Gastroesophageal sphincter (tissue), 4 donors: ENCODE results near the gene MFN2. TPM values are rescaled to one million over a fixed set of nuclear protein-coding genes. Genes with fewer than 3 reads are reported as not detected.

Experiments used
- ATAC-seq: fragments of 150-250 bp; one replicate; pipeline ENCODE4 v1.9.1; 2016; ENCODE audit warnings: mild to moderate bottlenecking, moderate library complexity
- H3K27ac ChIP-seq, 4 donors: fragments of 200-600 bp; sonication (generic) in 3 of 4; 1 replicate in 3 of 4; 2 replicates in 1 of 4; pipeline ENCODE4 v1.5.1; 2016 to 2019
- H3K27me3 ChIP-seq: fragments of 200-600 bp; sonication (generic); one replicate; pipeline ENCODE4 v1.5.1; 2019
- H3K36me3 ChIP-seq, 2 donors: fragments of 200-600 bp; sonication (generic); one replicate each; pipeline ENCODE4 v1.5.1; 2019; ENCODE audit warnings: control low read depth in 1 of 2
- H3K4me1 ChIP-seq, 3 donors: fragments of 200-600 bp; sonication (generic); 1 replicate in 2 of 3; 2 replicates in 1 of 3; pipeline ENCODE4 v1.5.1; 2016 to 2019; ENCODE audit warnings: control low read depth in 2 of 3
- H3K4me3 ChIP-seq, 2 donors: fragments of 200-600 bp; sonication (generic); one replicate each; pipeline ENCODE4 v1.5.1; 2019; ENCODE audit warnings: mild to moderate bottlenecking in 1 of 2, moderate library complexity in 1 of 2
- H3K9me3 ChIP-seq, 3 donors: fragments of 200-600 bp; sonication (generic); one replicate each; pipeline ENCODE4 v1.5.1; 2017 to 2019; ENCODE audit warnings: control low read depth in 2 of 3
- EP300 ChIP-seq: sonication (generic); formaldehyde crosslinking; IDR thresholded peaks from one replicate; pipeline ENCODE4 v1.6.1; 2017; ENCODE audit warnings: antibody characterized with exemption, mild to moderate bottlenecking
- POLR2A ChIP-seq, 2 donors: fragments of 450-650 bp; IDR thresholded peaks; one replicate each; pipeline ENCODE4 v1.6.1; 2017; ENCODE audit warnings: antibody characterized with exemption in 2 of 2, mild to moderate bottlenecking in 2 of 2, moderate library complexity in 1 of 2
- POLR2AphosphoS5 ChIP-seq: sonication (generic); formaldehyde crosslinking; IDR thresholded peaks from one replicate; pipeline ENCODE4 v1.6.1; 2017; ENCODE audit warnings: antibody characterized with exemption
- WGBS, 2 donors: methylation state at CpG; one replicate each; pipeline ENCODE4 v1.1.5; 2018; ENCODE audit warnings: low coverage in 1 of 2; 5-methylcytosine and 5-hydroxymethylcytosine counted together
- total RNA-seq, 4 donors: library from RNA; depleted of rRNA; stranded (reverse); fragments of >200 nt; gene quantifications; one replicate each; pipeline ENCODE4 v1.1.0, GENCODE V29; 2016
- TF ChIP-seq, protein P1 (sequence below), 4 experiments: fragments of 200-600 bp in 2 of 4; fragments of 450-650 bp in 2 of 4; sonication (generic) in 1 of 4; IDR thresholded peaks; one replicate each; pipeline ENCODE4 v1.5.1; 2017 to 2019; ENCODE audit warnings: antibody characterized with exemption in 4 of 4, mild to moderate bottlenecking in 2 of 4, moderate library complexity in 2 of 4

MFN2 gene
- total RNA-seq, 4 donors from 2014 or later = 117 to 236 (median 186) TPM

GRCh38 chr1:12014141-12014991 lies 34.1 kb downstream of the MFN2 start:
- TF ChIP-seq POLR2A (IDR thresholded peaks at IDR 0.05) (no peak), EP300 (no peak)
- Histone ChIP-seq H3K27ac (peak overlapping the region in 3 of 4 donors; percentile 15 to 57 (median 55)), H3K27me3 (no peaks in the 10 kb centered on the region), H3K9me3 (no peaks in the 10 kb centered on the region), H3K4me1 (peaks cover 0 to 4% (median 0%) of the 10 kb centered on the region in 3 donors), H3K36me3 (peaks cover 0 to 54% of the 10 kb centered on the region in 2 donors), H3K4me3 (no peak overlapping the region)
- no peak for ATAC-seq
- WGBS, 2 donors = 70 to 73% methylated on average over 9 to 16 of the region's 16 CpGs

- H3K4me3 ChIP-seq = no peak overlapping the region
- no peaks in the 10 kb centered on the region for H3K9me3 ChIP-seq
- H3K4me1 ChIP-seq = peaks cover 0 to 8% (median 0%) of the 10 kb centered on the region in 3 donors
- H3K36me3 ChIP-seq = peaks cover 0 to 47% of the 10 kb centered on the region in 2 donors
- H3K27me3 ChIP-seq = no peaks in the 10 kb centered on the region
- no peak for ATAC-seq
- TF ChIP-seq EP300 (no peak), POLR2A (IDR thresholded peaks at IDR 0.05) (no peak), POLR2AphosphoS5 (no peak)
- TF ChIP-seq, protein P1, sequence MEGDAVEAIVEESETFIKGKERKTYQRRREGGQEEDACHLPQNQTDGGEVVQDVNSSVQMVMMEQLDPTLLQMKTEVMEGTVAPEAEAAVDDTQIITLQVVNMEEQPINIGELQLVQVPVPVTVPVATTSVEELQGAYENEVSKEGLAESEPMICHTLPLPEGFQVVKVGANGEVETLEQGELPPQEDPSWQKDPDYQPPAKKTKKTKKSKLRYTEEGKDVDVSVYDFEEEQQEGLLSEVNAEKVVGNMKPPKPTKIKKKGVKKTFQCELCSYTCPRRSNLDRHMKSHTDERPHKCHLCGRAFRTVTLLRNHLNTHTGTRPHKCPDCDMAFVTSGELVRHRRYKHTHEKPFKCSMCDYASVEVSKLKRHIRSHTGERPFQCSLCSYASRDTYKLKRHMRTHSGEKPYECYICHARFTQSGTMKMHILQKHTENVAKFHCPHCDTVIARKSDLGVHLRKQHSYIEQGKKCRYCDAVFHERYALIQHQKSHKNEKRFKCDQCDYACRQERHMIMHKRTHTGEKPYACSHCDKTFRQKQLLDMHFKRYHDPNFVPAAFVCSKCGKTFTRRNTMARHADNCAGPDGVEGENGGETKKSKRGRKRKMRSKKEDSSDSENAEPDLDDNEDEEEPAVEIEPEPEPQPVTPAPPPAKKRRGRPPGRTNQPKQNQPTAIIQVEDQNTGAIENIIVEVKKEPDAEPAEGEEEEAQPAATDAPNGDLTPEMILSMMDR (IDR thresholded peaks at IDR 0.05) = no peak
- H3K27ac ChIP-seq = peak overlapping the region in 3 of 4 donors; percentile 10 to 55 (median 15)
- 89 to 90% methylated on average over 4 to 9 of the region's 10 CpGs for WGBS, 2 donors
Observed at GRCh38 chr1:12015001-12015491, 34.8 kb downstream of the MFN2 start.

DNA sequence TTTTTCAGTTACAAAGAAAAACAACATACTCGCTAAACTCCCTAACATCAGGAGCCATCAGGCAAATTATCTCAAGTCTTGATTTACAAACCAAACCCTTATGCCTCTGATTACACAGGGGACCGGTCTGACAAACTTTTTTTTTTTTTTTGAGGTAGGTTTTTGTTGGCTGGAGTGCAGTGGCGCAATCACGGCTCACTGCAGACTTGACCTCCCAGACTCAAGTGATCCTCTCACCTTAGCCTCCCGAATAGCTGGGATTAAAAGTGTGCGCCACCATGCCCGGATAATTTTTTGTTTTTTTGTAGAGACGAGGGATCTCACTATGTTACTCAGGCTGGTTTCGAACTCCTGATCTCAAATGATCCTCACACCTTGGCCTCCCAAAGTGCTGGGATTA lies 35.3 kb downstream of the MFN2 start:
- peaks cover 0 to 43% of the 10 kb centered on the region in 2 donors for H3K36me3 ChIP-seq
- no peaks in the 10 kb centered on the region for H3K27me3 ChIP-seq
- peaks cover 0 to 13% (median 4%) of the 10 kb centered on the region in 3 donors for H3K4me1 ChIP-seq
- WGBS, 2 donors = 90 to 93% methylated on average over 5 to 9 of the region's 9 CpGs
- no peaks in the 10 kb centered on the region for H3K9me3 ChIP-seq
- peak overlapping the region in 2 of 4 donors; percentile 10 to 55 for H3K27ac ChIP-seq
- no peak overlapping the region for H3K4me3 ChIP-seq
- no peak for TF ChIP-seq POLR2AphosphoS5
- no peak for TF ChIP-seq EP300
- TF ChIP-seq, protein P1 (IDR thresholded peaks at IDR 0.05) = no peak
- no peak for TF ChIP-seq POLR2A (IDR thresholded peaks at IDR 0.05)
- ATAC-seq = no peak

GRCh38 chr1:12016182-12016581 lies 35.9 kb downstream of the MFN2 start:
- 84 to 100% methylated on average over 1 to 3 of the region's 3 CpGs for WGBS, 2 donors

DNA sequence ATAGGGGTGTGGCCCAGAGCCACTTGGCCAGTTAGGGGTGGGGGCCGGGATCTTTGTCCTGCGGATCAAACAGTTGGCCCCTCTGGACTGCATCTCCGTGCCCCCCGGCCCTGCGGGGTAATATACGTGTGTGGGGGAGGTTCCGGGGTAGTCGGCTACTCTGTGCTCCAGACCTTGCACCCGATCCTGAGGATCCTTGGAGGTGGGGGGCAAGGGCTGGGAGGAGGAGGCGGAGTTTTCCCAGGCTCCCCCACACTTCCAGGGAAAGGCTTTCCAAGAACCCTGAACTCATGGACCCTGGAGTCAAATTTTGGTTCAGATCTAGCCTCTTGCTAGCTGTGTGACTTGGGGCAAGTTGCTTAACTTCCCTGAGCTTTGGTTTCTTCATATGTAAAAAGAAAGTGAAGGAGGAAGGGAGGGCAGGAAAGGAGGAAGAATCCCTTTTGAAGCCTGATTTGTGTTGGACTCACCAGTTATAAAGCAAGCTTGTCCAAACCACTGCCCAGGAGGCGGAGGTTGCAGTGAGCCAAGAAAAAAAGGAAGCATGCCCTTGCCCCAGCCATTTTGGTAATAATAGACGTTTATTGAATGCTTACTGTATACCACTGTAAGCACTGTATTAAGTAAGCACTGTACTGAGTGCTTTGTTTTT lies 39.7 kb downstream of the MFN2 start:
- peak overlapping the region; percentile 56 to 92 for H3K4me3 ChIP-seq
- 26 to 44% methylated on average over 2 of the region's 12 CpGs for WGBS, 2 donors
- H3K4me1 ChIP-seq = peaks cover 0 to 17% (median 6%) of the 10 kb centered on the region in 3 donors
- no peaks in the 10 kb centered on the region for H3K9me3 ChIP-seq
- peaks cover 0 to 35% of the 10 kb centered on the region in 2 donors for H3K36me3 ChIP-seq
- no peaks in the 10 kb centered on the region for H3K27me3 ChIP-seq
- TF ChIP-seq, protein P1 (IDR thresholded peaks at IDR 0.05) = no peak
- TF ChIP-seq EP300 (no peak), POLR2AphosphoS5 (no peak), POLR2A (IDR thresholded peaks at IDR 0.05) (no peak)
- no peak for ATAC-seq
- H3K27ac ChIP-seq = peak overlapping the region; percentile 19 to 90 (median 87)

More at GRCh38 chr1:12016182-12016581, 35.9 kb downstream of the MFN2 start:
- no peak for ATAC-seq
- no peaks in the 10 kb centered on the region for H3K9me3 ChIP-seq
- no peak overlapping the region for H3K4me3 ChIP-seq
- peaks cover 0 to 36% of the 10 kb centered on the region in 2 donors for H3K36me3 ChIP-seq
- H3K4me1 ChIP-seq = peaks cover 0 to 17% (median 6%) of the 10 kb centered on the region in 3 donors
- H3K27me3 ChIP-seq = no peaks in the 10 kb centered on the region
- TF ChIP-seq, protein P1 (IDR thresholded peaks at IDR 0.05) = no peak
- TF ChIP-seq EP300 (no peak), POLR2AphosphoS5 (no peak), POLR2A (IDR thresholded peaks at IDR 0.05) (no peak)
- no peak overlapping the region for H3K27ac ChIP-seq
